Adrenal gland (tissue), 12 donors: ENCODE data around the gene RETREG3. TPM values are rescaled to one million over a fixed set of nuclear protein-coding genes. Genes with fewer than 3 reads are reported as not detected.
A peak's percentile ranks its signal among the peaks of the same experiment; 100 is the strongest.
"Not testable (repeated sequence)": the region's sequence is repeated elsewhere in the genome, so short reads cannot be mapped to it uniquely, and the experiment has no call there.

Source experiments
- DNase-seq, 7 donors: peaks; one replicate each; pipeline ENCODE4 v3.0.0-alpha.2; 2019 to 2020
- H3K27ac ChIP-seq, 5 donors: fragments of 200-600 bp; sonication (generic) in 4 of 5; 1 replicate in 3 of 5; 2 replicates in 2 of 5; pipeline versions ENCODE4 v1.5.1 to v1.8.0; 2016 to 2020; ENCODE audit warnings: mild to moderate bottlenecking in 1 of 5
- H3K27me3 ChIP-seq: fragments of 200-600 bp; 2 replicates; pipeline ENCODE4 v1.8.0; 2021
- H3K36me3 ChIP-seq, 2 donors: fragments of 200-600 bp; replicated peaks in 1 of 2; 1 replicate in 1 of 2; 2 replicates in 1 of 2; pipeline versions ENCODE4 v1.5.1 to v1.8.0; 2018 to 2022
- H3K4me1 ChIP-seq, 2 donors: fragments of 200-600 bp; replicated peaks in 1 of 2; 1 replicate in 1 of 2; 2 replicates in 1 of 2; pipeline versions ENCODE4 v1.5.1 to v1.8.0; 2018 to 2021
- H3K4me3 ChIP-seq, 4 donors: fragments of 200-600 bp; sonication (generic) in 3 of 4; one replicate each; pipeline ENCODE4 v1.5.1; 2016 to 2018
- H3K9me3 ChIP-seq, 3 donors: fragments of 200-600 bp; sonication (generic) in 1 of 3; replicated peaks in 1 of 3; 1 replicate in 2 of 3; 2 replicates in 1 of 3; pipeline versions ENCODE4 v1.5.1 to v1.8.0; 2016 to 2021
- POLR2A ChIP-seq, 2 donors: fragments of 450-650 bp; IDR thresholded peaks; one replicate each; pipeline ENCODE4 v1.6.1; 2017; ENCODE audit warnings: antibody characterized with exemption in 2 of 2, mild to moderate bottlenecking in 2 of 2, moderate library complexity in 1 of 2
- WGBS, 4 donors: extraction: QIAGEN DNeasy Blood & Tissue Kit in 2 of 4; methylation state at CpG; one replicate each; pipeline versions ENCODE4 v1.1.5 to v1.1.7; 2013 to 2017; 5-methylcytosine and 5-hydroxymethylcytosine counted together
- intact Hi-C, 2 donors: fragments of 100-400 bp; cut with DNase I; formaldehyde crosslinking; loops; one replicate each; pipeline versions ENCODE4 v1.14.1 to v1.15.0; 2022 to 2023
- polyA plus RNA-seq, 3 donors: library from polyadenylated mRNA; stranded (reverse); fragments of 200-250 nt in 2 of 3; fragments of 350-450 nt in 1 of 3; fragmentation: Illumina TruSeq in 1 of 3; extraction: RNeasy Lipid Tissue Mini Kit (QIAGEN cat#74804) in 1 of 3; gene quantifications; one replicate each; pipeline ENCODE4 v1.2.3, GENCODE V29; 2013 to 2014
- total RNA-seq, 9 donors: library from RNA; depleted of rRNA in 4 of 9; stranded (reverse); fragments of >200 nt in 4 of 9; fragments of 120-200 nt in 1 of 9; fragmentation: NEBNext Ultra II Directional in 1 of 9; extraction: Animal tissue kit (Norgen Biotek cat#: 25700) in 1 of 9; gene quantifications; one replicate each; pipeline versions ENCODE4 v1.1.0 to v1.2.4, GENCODE V29; 2013 to 2023
- TF ChIP-seq, protein P1 (sequence below), 6 experiments: fragments of 450-650 bp in 4 of 6; fragments of 200-600 bp in 2 of 6; sonication (generic) in 1 of 6; IDR thresholded peaks; 1 replicate in 5 of 6; 2 replicates in 1 of 6; pipeline versions ENCODE4 v1.5.1 to v1.8.0; 2016 to 2021; ENCODE audit warnings: antibody characterized with exemption in 6 of 6, mild to moderate bottlenecking in 2 of 6, moderate library complexity in 1 of 6
- donor health status: healthy with polysubstance abuse.
- donor health status: Bipolar disorder and iron deficiency.
- donor health status: DM: yes; HTN: yes; CAD: no.
- donor health status: DM: no; HTN: no; CAD: no.
- donor health status: DM: no; HTN: no; CAD: no.
- donor health status: DM: yes; HTN: yes; CAD: no.

Gene RETREG3
- total and polyA plus RNA-seq, 12 donors = 27.1 to 167 (median 72.1) TPM

DNA sequence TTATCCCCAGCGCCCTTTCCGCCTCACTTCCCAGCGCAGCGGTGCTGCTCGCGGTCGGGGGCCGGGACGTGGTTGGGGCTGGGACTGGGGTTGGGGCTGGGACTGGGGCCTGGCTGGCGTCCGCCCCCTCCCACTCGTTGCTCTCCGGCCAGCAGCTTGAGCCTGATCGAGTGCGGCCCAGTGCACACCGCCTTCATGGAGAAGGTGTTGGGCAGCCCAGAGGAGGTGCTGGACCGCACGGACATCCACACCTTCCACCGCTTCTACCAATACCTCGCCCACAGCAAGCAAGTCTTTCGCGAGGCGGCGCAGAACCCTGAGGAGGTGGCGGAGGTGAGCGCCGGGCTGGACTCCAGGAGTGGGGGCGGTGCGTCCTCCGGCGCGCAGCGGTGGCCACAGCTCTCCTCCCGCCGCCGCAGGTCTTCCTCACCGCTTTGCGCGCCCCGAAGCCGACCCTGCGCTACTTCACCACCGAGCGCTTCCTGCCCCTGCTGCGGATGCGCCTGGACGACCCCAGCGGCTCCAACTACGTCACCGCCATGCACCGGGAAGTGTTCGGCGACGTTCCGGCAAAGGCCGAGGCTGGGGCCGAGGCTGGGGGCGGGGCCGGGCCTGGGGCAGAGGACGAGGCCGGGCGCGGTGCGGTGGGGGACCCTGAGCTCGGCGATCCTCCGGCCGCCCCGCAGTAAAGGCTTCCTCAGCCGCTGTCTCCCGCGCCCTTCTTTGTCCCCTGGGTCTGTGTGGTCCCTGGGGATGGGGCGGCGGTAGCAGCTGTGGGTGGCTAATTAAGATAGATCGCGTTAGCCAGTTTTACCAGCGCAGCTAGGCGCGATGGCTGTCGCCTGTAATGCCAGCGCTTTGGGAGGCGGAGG, 54.7 kb downstream of the RETREG3 start:
- 0 to 1% (median 1%) methylated on average over 20 to 82 of the region's 82 CpGs for WGBS, 4 donors
- intact Hi-C loops = no loop called here
- Histone ChIP-seq H3K36me3 (no peaks in the 10 kb centered on the region), H3K4me1 (peaks cover 17 to 21% of the 10 kb centered on the region in 2 donors), H3K27ac (peak overlapping the region in 4 of 5 donors; percentile 59 to 91 (median 82)), H3K9me3 (no peaks in the 10 kb centered on the region), H3K27me3 (no peaks in the 10 kb centered on the region), H3K4me3 (peak overlapping the region; percentile 41 to 69 (median 60))
- peak; percentile 80 to 92 (median 86) for DNase-seq
- peak; percentile 2 to 72 for TF ChIP-seq POLR2A (IDR thresholded peaks at IDR 0.05)
- TF ChIP-seq, protein P1, sequence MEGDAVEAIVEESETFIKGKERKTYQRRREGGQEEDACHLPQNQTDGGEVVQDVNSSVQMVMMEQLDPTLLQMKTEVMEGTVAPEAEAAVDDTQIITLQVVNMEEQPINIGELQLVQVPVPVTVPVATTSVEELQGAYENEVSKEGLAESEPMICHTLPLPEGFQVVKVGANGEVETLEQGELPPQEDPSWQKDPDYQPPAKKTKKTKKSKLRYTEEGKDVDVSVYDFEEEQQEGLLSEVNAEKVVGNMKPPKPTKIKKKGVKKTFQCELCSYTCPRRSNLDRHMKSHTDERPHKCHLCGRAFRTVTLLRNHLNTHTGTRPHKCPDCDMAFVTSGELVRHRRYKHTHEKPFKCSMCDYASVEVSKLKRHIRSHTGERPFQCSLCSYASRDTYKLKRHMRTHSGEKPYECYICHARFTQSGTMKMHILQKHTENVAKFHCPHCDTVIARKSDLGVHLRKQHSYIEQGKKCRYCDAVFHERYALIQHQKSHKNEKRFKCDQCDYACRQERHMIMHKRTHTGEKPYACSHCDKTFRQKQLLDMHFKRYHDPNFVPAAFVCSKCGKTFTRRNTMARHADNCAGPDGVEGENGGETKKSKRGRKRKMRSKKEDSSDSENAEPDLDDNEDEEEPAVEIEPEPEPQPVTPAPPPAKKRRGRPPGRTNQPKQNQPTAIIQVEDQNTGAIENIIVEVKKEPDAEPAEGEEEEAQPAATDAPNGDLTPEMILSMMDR (IDR thresholded peaks at IDR 0.05) = no peak

DNA sequence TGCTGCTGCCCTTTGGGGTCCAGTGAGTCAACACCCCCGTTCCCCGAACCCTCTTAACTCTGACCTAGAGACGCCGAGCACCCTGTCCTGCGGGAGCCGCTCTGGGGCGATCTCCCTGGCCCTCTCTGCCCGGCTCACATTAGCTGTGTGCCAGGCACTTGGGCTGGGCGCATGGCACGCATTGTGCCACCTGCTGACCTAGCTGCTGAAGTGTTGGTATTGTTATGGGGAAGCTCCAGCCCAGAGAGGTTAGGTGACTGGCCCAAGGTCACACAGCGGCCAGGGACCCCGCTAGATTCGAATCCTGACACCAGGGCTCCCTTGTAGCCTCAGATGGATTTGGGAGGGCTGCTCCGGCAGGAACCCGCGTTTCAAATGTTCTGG, 55.3 kb downstream of the RETREG3 start:
- DNase-seq = peak in 3 of 7 donors; percentile 40 to 45 (median 44)
- peaks cover 17 to 21% of the 10 kb centered on the region in 2 donors for H3K4me1 ChIP-seq
- no peaks in the 10 kb centered on the region for H3K9me3 ChIP-seq
- TF ChIP-seq, protein P1 (IDR thresholded peaks at IDR 0.05) = no peak
- no peak for TF ChIP-seq POLR2A (IDR thresholded peaks at IDR 0.05)
- H3K27me3 ChIP-seq = no peaks in the 10 kb centered on the region
- H3K36me3 ChIP-seq = no peaks in the 10 kb centered on the region
- peak overlapping the region in 3 of 4 donors; percentile 55 to 69 (median 65) for H3K4me3 ChIP-seq
- intact Hi-C loops = no loop called here
- peak overlapping the region in 3 of 5 donors; percentile 79 to 91 (median 85) for H3K27ac ChIP-seq
- 32 to 60% (median 46%) methylated on average over 7 to 16 of the region's 16 CpGs for WGBS, 4 donors

DNA sequence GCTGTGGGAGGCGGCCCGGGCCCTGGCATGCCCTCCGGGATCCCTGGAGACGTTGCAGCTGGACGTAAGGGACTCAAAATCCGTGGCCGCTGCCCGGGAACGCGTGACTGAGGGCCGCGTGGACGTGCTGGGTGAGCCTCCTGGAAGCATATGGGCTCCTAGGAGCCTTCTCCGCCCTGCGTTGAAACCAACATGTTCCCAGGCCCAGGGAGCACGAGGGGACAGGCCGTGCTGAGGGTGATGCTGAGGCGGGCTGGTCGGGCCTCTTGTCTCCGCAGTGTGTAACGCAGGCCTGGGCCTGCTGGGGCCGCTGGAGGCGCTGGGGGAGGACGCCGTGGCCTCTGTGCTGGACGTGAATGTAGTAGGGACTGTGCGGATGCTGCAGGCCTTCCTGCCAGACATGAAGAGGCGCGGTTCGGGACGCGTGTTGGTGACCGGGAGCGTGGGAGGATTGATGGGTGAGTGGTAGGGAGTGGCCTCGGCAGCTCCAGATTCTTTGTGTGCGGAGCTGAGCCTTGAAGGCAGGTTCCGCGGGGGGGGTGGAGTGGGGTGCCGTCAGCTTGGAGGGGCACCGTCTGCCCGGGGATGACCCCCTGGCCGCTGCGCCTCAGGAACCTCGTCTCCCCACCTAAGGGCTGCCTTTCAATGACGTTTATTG, 55.9 kb downstream of the RETREG3 start:
- H3K4me3 ChIP-seq = peak overlapping the region in 1 of 4 donors; percentile 69
- no peak for TF ChIP-seq POLR2A (IDR thresholded peaks at IDR 0.05)
- TF ChIP-seq, protein P1 (IDR thresholded peaks at IDR 0.05) = no peak
- no peaks in the 10 kb centered on the region for H3K36me3 ChIP-seq
- 73 to 78% (median 76%) methylated on average over 35 to 45 of the region's 45 CpGs for WGBS, 4 donors
- no peaks in the 10 kb centered on the region for H3K9me3 ChIP-seq
- peak overlapping the region in 1 of 5 donors; percentile 91 for H3K27ac ChIP-seq
- peaks cover 23 to 26% of the 10 kb centered on the region in 2 donors for H3K4me1 ChIP-seq
- H3K27me3 ChIP-seq = no peaks in the 10 kb centered on the region
- DNase-seq = peak in 1 of 7 donors; percentile 49
- intact Hi-C loops = no loop called here

DNA sequence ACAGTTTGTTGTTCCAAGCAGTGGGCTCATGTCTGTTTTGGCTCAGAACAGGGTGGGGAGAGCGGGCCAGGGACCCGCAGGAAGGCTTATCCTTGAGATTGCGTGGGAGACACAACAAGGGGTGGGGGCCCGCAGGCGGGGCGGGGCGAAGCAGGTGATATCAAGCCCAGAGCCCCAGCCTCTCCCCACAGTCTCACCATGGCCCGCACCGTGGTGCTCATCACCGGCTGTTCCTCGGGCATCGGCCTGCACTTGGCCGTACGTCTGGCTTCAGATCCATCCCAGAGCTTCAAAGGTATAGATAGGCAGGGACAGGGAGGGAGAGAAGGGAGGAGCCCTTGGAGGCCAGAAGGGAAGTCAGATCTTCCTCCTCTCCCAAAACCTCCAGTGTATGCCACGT, 56.4 kb downstream of the RETREG3 start, which contains the start of gene HSD17B1:
Gene HSD17B1 (plus strand): TSS at position 188 of the 400 bp plus-strand sequence. CDS start 11 bp downstream, at position 199.
- WGBS, 4 donors = 89 to 95% (median 93%) methylated on average over 11 to 15 of the region's 15 CpGs; no CpG with 5 or more reads in 1 of the 4 donors
- peak within 1 kb of the TSS in 2 of 5 donors; percentile 85 to 91 for H3K27ac ChIP-seq
- H3K9me3 ChIP-seq, intact Hi-C loops, H3K36me3 ChIP-seq, DNase-seq, H3K27me3 ChIP-seq: not testable (repeated sequence)
- H3K4me1 ChIP-seq = peaks cover 28 to 29% of the 10 kb centered on the region in 2 donors
- peak within 1 kb of the TSS in 1 of 4 donors; percentile 69 for H3K4me3 ChIP-seq
